K562 (cell line): ENCODE data around the gene GLMP. TPM values are rescaled to one million over a fixed set of nuclear protein-coding genes. Genes with fewer than 3 reads are reported as not detected.

Experiments used
- BHLHE40 ChIP-seq: IDR thresholded peaks from 2 replicates; pipeline ENCODE4 v1.6.1; 2011; ENCODE audit warnings: low read length, improper control_type of control experiment
- DPF2 ChIP-seq: fragments of 450-650 bp; IDR thresholded peaks from 2 replicates; pipeline ENCODE4 v1.6.1; 2016
- FOSL1 ChIP-seq: fragments of 200-800 bp; sonication (Bioruptor generic); conservative IDR thresholded peaks from 2 replicates; pipeline ENCODE4 v1.6.1; 2016; ENCODE audit warnings: missing genetic modification characterization, missing compliant biosample characterization
- HOXB6 ChIP-seq: fragments of 250-450 bp; sonication (Bioruptor Pico); IDR thresholded peaks from 2 replicates; pipeline ENCODE4 v1.5.1; 2022; ENCODE audit warnings: mild to moderate bottlenecking, borderline replicate concordance
- IRF2 ChIP-seq: sonication (generic); formaldehyde crosslinking; IDR thresholded peaks from 2 replicates; pipeline ENCODE4 v1.8.1; 2022; ENCODE audit warnings: mild to moderate bottlenecking, missing genetic modification reagents
- MTA1 ChIP-seq: fragments of 450-650 bp; IDR thresholded peaks from 2 replicates; pipeline ENCODE4 v1.6.1; 2017; ENCODE audit warnings: borderline replicate concordance
- NCOA6 ChIP-seq: fragments of 450-650 bp; IDR thresholded peaks from 2 replicates; pipeline ENCODE4 v1.6.1; 2017; ENCODE audit warnings: mild to moderate bottlenecking
- NFATC3 ChIP-seq: fragments of 450-650 bp; IDR thresholded peaks from 2 replicates; pipeline ENCODE4 v1.6.1; 2017; ENCODE audit warnings: mild to moderate bottlenecking
- NR2F6 ChIP-seq: fragments of 450-650 bp; formaldehyde crosslinking; IDR thresholded peaks from 2 replicates; pipeline ENCODE4 v1.4.0; 2020; ENCODE audit warnings: mild to moderate bottlenecking
- PPARD ChIP-seq: fragments of 250-450 bp; sonication (Bioruptor Pico); IDR thresholded peaks from 2 replicates; pipeline ENCODE4 v1.8.0; 2022; ENCODE audit warnings: inconsistent platforms, mild to moderate bottlenecking, moderate library complexity
- PTRF ChIP-seq: fragments of 450-650 bp; IDR thresholded peaks from 2 replicates; pipeline ENCODE4 v1.6.1; 2016; ENCODE audit warnings: mild to moderate bottlenecking, missing genetic modification characterization, missing compliant biosample characterization
- PTTG1 ChIP-seq: fragments of 450-650 bp; IDR thresholded peaks from 2 replicates; pipeline ENCODE4 v1.6.1; 2016; ENCODE audit warnings: low read depth, mild to moderate bottlenecking, missing genetic modification characterization, missing compliant biosample characterization
- THRAP3 ChIP-seq: fragments of 450-650 bp; IDR thresholded peaks from 2 replicates; pipeline ENCODE4 v1.6.1; 2016; ENCODE audit warnings: mild to moderate bottlenecking, inconsistent platforms, borderline replicate concordance
- ZBTB7A ChIP-seq: IDR thresholded peaks from 2 replicates; pipeline ENCODE4 v1.6.1; 2011; ENCODE audit warnings: low read depth, mild to moderate bottlenecking, low read length, moderate library complexity, borderline replicate concordance; ENCODE audit not compliant: control insufficient read depth
- ZFX ChIP-seq: sonication (generic); formaldehyde crosslinking; IDR thresholded peaks from 2 replicates; pipeline ENCODE4 v1.8.0; 2022; ENCODE audit warnings: mild to moderate bottlenecking, missing genetic modification reagents, moderate library complexity
- ZNF384 ChIP-seq: IDR thresholded peaks from 2 replicates; pipeline ENCODE4 v1.6.1; 2012; ENCODE audit warnings: low read depth, low read length, improper control_type of control experiment
- ZNF764 ChIP-seq: fragments of 250-450 bp; sonication (Bioruptor Pico); IDR thresholded peaks from 2 replicates; pipeline ENCODE4 v1.4.0; 2020; ENCODE audit warnings: low read depth, mild to moderate bottlenecking, moderate library complexity
- polyA plus RNA-seq, 8 experiments: library from polyadenylated mRNA; depleted of rRNA in 4 of 8; stranded (reverse) in 5 of 8; unstranded in 3 of 8; fragments of >200 nt; fragmentation: Nextera tagmentation in 2 of 8; fragmentation: Illumina TruSeq in 1 of 8; extraction: Ambion mirVana in 2 of 8; extraction: Trizol in 1 of 8; gene quantifications; 2 replicates each; pipeline versions ENCODE4 v1.2.1 to v1.2.3, GENCODE V29; 2011 to 2014; ENCODE audit warnings: inconsistent platforms in 1 of 8, missing spikeins in 1 of 8
- total RNA-seq, 7 experiments: library from RNA; depleted of rRNA in 6 of 7; stranded (reverse); fragments of >200 nt in 6 of 7; fragmentation: Illumina TruSeq in 2 of 7; extraction: Trizol in 2 of 7; gene quantifications; 2 replicates each; pipeline versions ENCODE4 v1.2.1 to v1.2.3, GENCODE V29; 2011 to 2021; ENCODE audit warnings: low replicate concordance in 1 of 7
- TF ChIP-seq, protein P1 (sequence below): fragments of 200-800 bp; sonication (Bioruptor generic); IDR thresholded peaks from 2 replicates; pipeline ENCODE4 v1.6.1; 2017; ENCODE audit warnings: missing genetic modification characterization, missing compliant biosample characterization
- TF ChIP-seq, protein P2 (sequence below): sonication (generic); formaldehyde crosslinking; IDR thresholded peaks from 2 replicates; pipeline ENCODE4 v1.8.0; 2022; ENCODE audit warnings: missing genetic modification reagents, mild to moderate bottlenecking, borderline replicate concordance
- TF ChIP-seq, protein P3 (sequence below): fragments of 450-650 bp; IDR thresholded peaks from 2 replicates; pipeline ENCODE4 v1.6.1; 2018; ENCODE audit warnings: mild to moderate bottlenecking, low read depth; ENCODE audit not compliant: partially characterized antibody
- TF ChIP-seq, protein P4 (sequence below): IDR thresholded peaks from 2 replicates; pipeline ENCODE4 v1.6.1; 2011; ENCODE audit not compliant: insufficient read length; ENCODE audit errors: extremely low read depth
- TF ChIP-seq, protein P5 (sequence below): sonication (generic); formaldehyde crosslinking; IDR thresholded peaks from 2 replicates; pipeline ENCODE4 v1.8.0; 2022; ENCODE audit warnings: mild to moderate bottlenecking, missing genetic modification reagents, borderline replicate concordance

GLMP gene
- total and polyA plus RNA-seq, 9 of the 15 experiments (the other 6 are each of a cell fraction or from before 2014, with no cell fraction given): 8.3 to 28.2 (median 22.4) TPM

DNA sequence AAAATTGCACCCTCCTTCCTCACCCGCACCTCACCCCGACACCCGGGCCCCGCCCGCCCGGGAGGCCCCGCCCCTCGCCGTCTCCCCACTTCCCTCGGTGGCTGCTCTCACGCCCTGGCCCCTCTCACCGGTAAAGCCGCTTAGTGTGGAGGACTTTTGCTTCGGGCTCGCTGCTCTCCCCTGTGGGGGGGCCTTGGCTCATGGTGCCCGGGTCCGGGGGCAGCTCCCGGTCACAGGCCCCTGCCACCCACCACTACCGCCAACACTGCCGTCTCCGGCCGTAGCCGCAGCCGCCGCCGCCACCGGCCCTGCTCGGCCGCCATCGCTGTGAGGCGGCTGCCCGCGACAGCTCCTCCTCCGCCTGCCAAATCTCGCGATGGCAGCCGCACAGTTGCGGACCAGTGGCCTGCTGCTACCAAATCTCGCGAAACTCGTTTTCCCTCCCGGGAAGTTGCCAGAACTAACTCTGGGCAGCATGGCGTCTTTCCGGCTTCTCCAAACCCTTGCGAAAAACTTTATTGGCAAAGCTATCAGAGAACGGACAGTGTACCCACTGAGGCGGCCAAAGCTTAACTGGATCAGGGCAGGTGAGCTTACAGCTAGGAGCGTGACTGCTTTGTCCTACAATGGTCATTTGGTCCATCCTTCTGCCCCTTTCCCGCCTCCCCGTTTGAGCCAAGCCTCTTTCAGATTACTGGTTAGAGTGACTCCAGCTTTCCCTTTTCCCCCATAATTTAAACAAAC lies 12.8 kb downstream of the GLMP start, which contains the start of gene SMG5 (continued):
- no peak for TF ChIP-seq NFATC3
- TF ChIP-seq ZFX (CRISPR knock-in tag): peak; percentile 94
- no peak for TF ChIP-seq IRF2
- TF ChIP-seq, protein P1, sequence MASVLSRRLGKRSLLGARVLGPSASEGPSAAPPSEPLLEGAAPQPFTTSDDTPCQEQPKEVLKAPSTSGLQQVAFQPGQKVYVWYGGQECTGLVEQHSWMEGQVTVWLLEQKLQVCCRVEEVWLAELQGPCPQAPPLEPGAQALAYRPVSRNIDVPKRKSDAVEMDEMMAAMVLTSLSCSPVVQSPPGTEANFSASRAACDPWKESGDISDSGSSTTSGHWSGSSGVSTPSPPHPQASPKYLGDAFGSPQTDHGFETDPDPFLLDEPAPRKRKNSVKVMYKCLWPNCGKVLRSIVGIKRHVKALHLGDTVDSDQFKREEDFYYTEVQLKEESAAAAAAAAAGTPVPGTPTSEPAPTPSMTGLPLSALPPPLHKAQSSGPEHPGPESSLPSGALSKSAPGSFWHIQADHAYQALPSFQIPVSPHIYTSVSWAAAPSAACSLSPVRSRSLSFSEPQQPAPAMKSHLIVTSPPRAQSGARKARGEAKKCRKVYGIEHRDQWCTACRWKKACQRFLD (CRISPR knock-in tag): peak; percentile 88
- TF ChIP-seq, protein P2, sequence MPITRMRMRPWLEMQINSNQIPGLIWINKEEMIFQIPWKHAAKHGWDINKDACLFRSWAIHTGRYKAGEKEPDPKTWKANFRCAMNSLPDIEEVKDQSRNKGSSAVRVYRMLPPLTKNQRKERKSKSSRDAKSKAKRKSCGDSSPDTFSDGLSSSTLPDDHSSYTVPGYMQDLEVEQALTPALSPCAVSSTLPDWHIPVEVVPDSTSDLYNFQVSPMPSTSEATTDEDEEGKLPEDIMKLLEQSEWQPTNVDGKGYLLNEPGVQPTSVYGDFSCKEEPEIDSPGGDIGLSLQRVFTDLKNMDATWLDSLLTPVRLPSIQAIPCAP (CRISPR knock-in tag): no peak
- TF ChIP-seq HOXB6 (CRISPR knock-in tag): no peak
- TF ChIP-seq NR2F6 (CRISPR knock-in tag): no peak
- no peak for TF ChIP-seq PTRF (tag)
- TF ChIP-seq DPF2: no peak
- no peak for TF ChIP-seq PTTG1 (tag)
- no peak for TF ChIP-seq ZNF764
- TF ChIP-seq, protein P3, sequence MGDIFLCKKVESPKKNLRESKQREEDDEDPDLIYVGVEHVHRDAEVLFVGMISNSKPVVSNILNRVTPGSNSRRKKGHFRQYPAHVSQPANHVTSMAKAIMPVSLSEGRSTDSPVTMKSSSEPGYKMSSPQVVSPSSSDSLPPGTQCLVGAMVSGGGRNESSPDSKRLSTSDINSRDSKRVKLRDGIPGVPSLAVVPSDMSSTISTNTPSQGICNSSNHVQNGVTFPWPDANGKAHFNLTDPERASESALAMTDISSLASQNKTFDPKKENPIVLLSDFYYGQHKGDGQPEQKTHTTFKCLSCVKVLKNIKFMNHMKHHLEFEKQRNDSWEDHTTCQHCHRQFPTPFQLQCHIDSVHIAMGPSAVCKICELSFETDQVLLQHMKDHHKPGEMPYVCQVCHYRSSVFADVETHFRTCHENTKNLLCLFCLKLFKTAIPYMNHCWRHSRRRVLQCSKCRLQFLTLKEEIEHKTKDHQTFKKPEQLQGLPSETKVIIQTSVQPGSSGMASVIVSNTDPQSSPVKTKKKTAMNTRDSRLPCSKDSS: no peak
- peak; percentile 11; the same call in 1 of the 2 replicates for TF ChIP-seq BHLHE40
- TF ChIP-seq ZNF384: peak; percentile 81
- TF ChIP-seq PPARD (CRISPR knock-in tag): no peak
- TF ChIP-seq NCOA6: no peak; the same call in 1 of the 2 replicates
- TF ChIP-seq, protein P4, sequence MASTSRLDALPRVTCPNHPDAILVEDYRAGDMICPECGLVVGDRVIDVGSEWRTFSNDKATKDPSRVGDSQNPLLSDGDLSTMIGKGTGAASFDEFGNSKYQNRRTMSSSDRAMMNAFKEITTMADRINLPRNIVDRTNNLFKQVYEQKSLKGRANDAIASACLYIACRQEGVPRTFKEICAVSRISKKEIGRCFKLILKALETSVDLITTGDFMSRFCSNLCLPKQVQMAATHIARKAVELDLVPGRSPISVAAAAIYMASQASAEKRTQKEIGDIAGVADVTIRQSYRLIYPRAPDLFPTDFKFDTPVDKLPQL: no peak
- TF ChIP-seq MTA1: 0 out of 2 replicates have a peak, but pooled peaks have one; percentile 14
- TF ChIP-seq ZBTB7A: peak; percentile 9; the same call in 1 of the 2 replicates
- TF ChIP-seq FOSL1 (tag): no peak
- TF ChIP-seq THRAP3: no peak
- TF ChIP-seq, protein P5, sequence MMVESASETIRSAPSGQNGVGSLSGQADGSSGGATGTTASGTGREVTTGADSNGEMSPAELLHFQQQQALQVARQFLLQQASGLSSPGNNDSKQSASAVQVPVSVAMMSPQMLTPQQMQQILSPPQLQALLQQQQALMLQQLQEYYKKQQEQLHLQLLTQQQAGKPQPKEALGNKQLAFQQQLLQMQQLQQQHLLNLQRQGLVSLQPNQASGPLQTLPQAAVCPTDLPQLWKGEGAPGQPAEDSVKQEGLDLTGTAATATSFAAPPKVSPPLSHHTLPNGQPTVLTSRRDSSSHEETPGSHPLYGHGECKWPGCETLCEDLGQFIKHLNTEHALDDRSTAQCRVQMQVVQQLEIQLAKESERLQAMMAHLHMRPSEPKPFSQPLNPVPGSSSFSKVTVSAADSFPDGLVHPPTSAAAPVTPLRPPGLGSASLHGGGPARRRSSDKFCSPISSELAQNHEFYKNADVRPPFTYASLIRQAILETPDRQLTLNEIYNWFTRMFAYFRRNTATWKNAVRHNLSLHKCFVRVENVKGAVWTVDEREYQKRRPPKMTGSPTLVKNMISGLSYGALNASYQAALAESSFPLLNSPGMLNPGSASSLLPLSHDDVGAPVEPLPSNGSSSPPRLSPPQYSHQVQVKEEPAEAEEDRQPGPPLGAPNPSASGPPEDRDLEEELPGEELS (CRISPR knock-in tag): no peak
